Measurements from ENCODE around the gene SLC24A1. TPM values are rescaled to one million over a fixed set of nuclear protein-coding genes. Genes with fewer than 3 reads are reported as not detected.

Gene SLC24A1
- total and polyA plus RNA-seq, 11 donors: 0.74 to 6.3 (median 2.1) TPM

GRCh38 chr15:65676123-65676522 lies 54.4 kb downstream of the SLC24A1 start:
- WGBS, 4 donors: 83 to 90% (median 86%) methylated on average over 2 of the region's 2 CpGs
- Histone ChIP-seq H3K4me1 (no peaks in the 10 kb centered on the region), H3K4me3 (no peak overlapping the region), H3K27ac (no peak overlapping the region), H3K9me3 (no peaks in the 10 kb centered on the region), H3K36me3 (peaks cover 0 to 52% (median 42%) of the 10 kb centered on the region in 9 donors), H3K27me3 (no peaks in the 10 kb centered on the region)
- TF ChIP-seq POLR2A (IDR thresholded peaks at IDR 0.05) (no peak), CTCF (IDR thresholded peaks at IDR 0.05) (no peak)
- DNase-seq: no peak
- intact Hi-C loops (cut with DNase I): no loop called here
- no peak for ATAC-seq

DNA sequence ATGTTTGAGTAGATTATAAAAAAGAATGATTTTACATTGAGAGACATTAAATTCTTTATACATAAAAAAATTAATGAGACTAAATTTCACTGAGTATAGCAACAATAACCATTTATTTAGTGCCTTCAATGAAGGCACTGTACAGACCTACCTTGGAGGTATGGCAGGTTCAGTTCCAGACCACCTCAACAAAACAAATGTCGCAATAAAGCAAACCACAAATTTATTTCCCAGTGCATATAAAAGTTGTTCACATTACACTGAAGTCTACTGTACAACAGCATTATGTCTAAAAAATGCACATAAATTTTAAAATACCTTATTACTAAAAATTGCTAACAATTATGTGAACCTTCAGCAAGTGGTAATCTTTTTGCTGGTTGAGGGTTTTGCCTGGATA lies 58.8 kb downstream of the SLC24A1 start:
- intact Hi-C loops (cut with DNase I): no loop called here
- H3K27me3 ChIP-seq: no peaks in the 10 kb centered on the region
- no peaks in the 10 kb centered on the region for H3K4me1 ChIP-seq
- H3K9me3 ChIP-seq: no peaks in the 10 kb centered on the region
- no peak for DNase-seq
- no peak for ATAC-seq
- no peak overlapping the region for H3K4me3 ChIP-seq
- no peak overlapping the region for H3K27ac ChIP-seq
- TF ChIP-seq CTCF (IDR thresholded peaks at IDR 0.05): no peak
- no peak for TF ChIP-seq POLR2A (IDR thresholded peaks at IDR 0.05)
- H3K36me3 ChIP-seq: peaks cover 0 to 10% (median 3%) of the 10 kb centered on the region in 9 donors
- 93 to 100% (median 96%) methylated on average over 1 of the region's 1 CpG for WGBS, 4 donors

- H3K27ac ChIP-seq: no peak overlapping the region
- H3K27me3 ChIP-seq: no peaks in the 10 kb centered on the region
- DNase-seq (no peak), ATAC-seq (no peak)
- no peaks in the 10 kb centered on the region for H3K4me1 ChIP-seq
- H3K36me3 ChIP-seq: peaks cover 0 to 1% (median 0%) of the 10 kb centered on the region in 9 donors
- no peak overlapping the region for H3K4me3 ChIP-seq
- 87 to 92% (median 91%) methylated on average over 2 of the region's 2 CpGs for WGBS, 4 donors
- no peak for TF ChIP-seq CTCF (IDR thresholded peaks at IDR 0.05)
- TF ChIP-seq POLR2A (IDR thresholded peaks at IDR 0.05): no peak
- H3K9me3 ChIP-seq: peaks cover 0 to 4% (median 0%) of the 10 kb centered on the region in 12 donors
- intact Hi-C loops (cut with DNase I): no loop called here
Measured at GRCh38 chr15:65682404-65682911, 60.7 kb downstream of the SLC24A1 start.

DNA sequence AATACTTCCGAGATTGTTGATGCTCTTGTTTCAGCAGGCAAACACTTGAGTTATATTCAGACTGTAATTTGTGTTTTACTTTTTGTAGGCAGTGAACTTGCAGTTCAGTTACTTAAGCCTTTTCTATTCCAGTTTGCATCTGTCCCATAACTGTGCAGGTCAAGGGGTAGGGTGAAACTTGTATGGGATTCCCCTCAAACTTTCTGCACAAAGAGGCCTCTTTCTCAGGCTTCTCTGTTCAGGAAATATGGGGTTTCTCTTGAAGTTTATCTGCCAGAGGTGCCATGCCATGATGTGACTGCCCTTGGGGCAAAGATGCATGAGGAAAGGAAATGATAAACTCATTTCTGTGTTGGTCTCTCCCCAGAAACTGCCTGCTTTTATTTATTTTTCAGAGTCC lies 66.7 kb downstream of the SLC24A1 start:
- WGBS, 4 donors: 91 to 97% (median 95%) methylated on average over 1 of the region's 1 CpG
- no peak for TF ChIP-seq CTCF (IDR thresholded peaks at IDR 0.05)
- peaks cover 0 to 59% (median 50%) of the 10 kb centered on the region in 9 donors for H3K36me3 ChIP-seq
- DNase-seq (no peak), ATAC-seq (no peak)
- H3K27ac ChIP-seq: no peak overlapping the region
- intact Hi-C loops (cut with DNase I): no loop called here
- no peak overlapping the region for H3K4me3 ChIP-seq
- peaks cover 0 to 8% (median 0%) of the 10 kb centered on the region in 12 donors for H3K9me3 ChIP-seq
- H3K4me1 ChIP-seq: no peaks in the 10 kb centered on the region
- H3K27me3 ChIP-seq: no peaks in the 10 kb centered on the region
